Loucy (cell line): ENCODE results near the gene NUAK2.

Source experiments
- H2AFZ ChIP-seq: fragments of 200-600 bp; sonication (generic); 2 replicates; pipeline ENCODE4 v1.6.0; 2016; ENCODE audit warnings: antibody characterized with exemption, mild to moderate bottlenecking, low read length, moderate library complexity
- H3F3A ChIP-seq: fragments of 200-600 bp; 2 replicates; pipeline ENCODE4 v1.6.0; 2016; ENCODE audit warnings: antibody characterized with exemption, low read depth, mild to moderate bottlenecking
- H3K27me3 ChIP-seq: fragments of 200-600 bp; sonication (generic); 2 replicates; pipeline ENCODE4 v1.6.1; 2014; ENCODE audit warnings: low read length, mild to moderate bottlenecking; ENCODE audit not compliant: insufficient read depth, poor library complexity, severe bottlenecking
- H3K36me3 ChIP-seq: fragments of 200-600 bp; sonication (generic); 2 replicates; pipeline ENCODE4 v1.6.1; 2016; ENCODE audit warnings: low read length; ENCODE audit not compliant: insufficient read depth
- H3K4me1 ChIP-seq: fragments of 200-600 bp; sonication (generic); 2 replicates; pipeline ENCODE4 v1.5.1; 2014; ENCODE audit warnings: low read length, mild to moderate bottlenecking; ENCODE audit not compliant: insufficient read depth, poor library complexity, severe bottlenecking
- H3K4me2 ChIP-seq: fragments of 200-600 bp; sonication (generic); 2 replicates; pipeline ENCODE4 v1.6.0; 2014; ENCODE audit warnings: antibody characterized with exemption, low read length, low read depth, mild to moderate bottlenecking; ENCODE audit not compliant: poor library complexity, severe bottlenecking
- H3K4me3 ChIP-seq: fragments of 200-600 bp; sonication (generic); 2 replicates; pipeline ENCODE4 v1.5.1; 2014; ENCODE audit warnings: low read length, mild to moderate bottlenecking, mixed read lengths; ENCODE audit not compliant: poor library complexity, severe bottlenecking
- H3K79me2 ChIP-seq: fragments of 200-600 bp; sonication (generic); 2 replicates; pipeline ENCODE4 v1.6.1; 2014; ENCODE audit warnings: low read length; ENCODE audit not compliant: insufficient read depth
- H3K9ac ChIP-seq: fragments of 200-600 bp; sonication (generic); 2 replicates; pipeline ENCODE4 v1.6.0; 2014; ENCODE audit warnings: mild to moderate bottlenecking, low read depth, low read length, moderate library complexity; ENCODE audit not compliant: poor library complexity, severe bottlenecking
- H3K9me2 ChIP-seq: fragments of 200-600 bp; sonication (generic); replicated peaks from 2 replicates; pipeline ENCODE4 v1.6.1; 2016; ENCODE audit warnings: low read depth, low read length, mixed read lengths
- H3K9me3 ChIP-seq: fragments of 200-600 bp; sonication (generic); 2 replicates; pipeline ENCODE4 v1.6.1; 2014; ENCODE audit warnings: mild to moderate bottlenecking, antibody characterized with exemption, low read length, low read depth; ENCODE audit not compliant: insufficient read depth
- H4K20me1 ChIP-seq: fragments of 200-600 bp; sonication (generic); 2 replicates; pipeline ENCODE4 v1.6.0; 2014; ENCODE audit warnings: antibody characterized with exemption, low read length, mild to moderate bottlenecking; ENCODE audit not compliant: insufficient read depth, poor library complexity, severe bottlenecking
- CTCF ChIP-seq: fragments of 200-600 bp; sonication (generic); conservative IDR thresholded peaks from 2 replicates; pipeline ENCODE4 v1.5.1; 2014; ENCODE audit warnings: mild to moderate bottlenecking, antibody characterized with exemption, low read length
- EZH2phosphoT487 ChIP-seq: fragments of 200-600 bp; IDR thresholded peaks from 2 replicates; pipeline ENCODE4 v1.6.1; 2018; ENCODE audit warnings: antibody characterized with exemption, mild to moderate bottlenecking, moderate library complexity, borderline replicate concordance

Gene NUAK2

DNA sequence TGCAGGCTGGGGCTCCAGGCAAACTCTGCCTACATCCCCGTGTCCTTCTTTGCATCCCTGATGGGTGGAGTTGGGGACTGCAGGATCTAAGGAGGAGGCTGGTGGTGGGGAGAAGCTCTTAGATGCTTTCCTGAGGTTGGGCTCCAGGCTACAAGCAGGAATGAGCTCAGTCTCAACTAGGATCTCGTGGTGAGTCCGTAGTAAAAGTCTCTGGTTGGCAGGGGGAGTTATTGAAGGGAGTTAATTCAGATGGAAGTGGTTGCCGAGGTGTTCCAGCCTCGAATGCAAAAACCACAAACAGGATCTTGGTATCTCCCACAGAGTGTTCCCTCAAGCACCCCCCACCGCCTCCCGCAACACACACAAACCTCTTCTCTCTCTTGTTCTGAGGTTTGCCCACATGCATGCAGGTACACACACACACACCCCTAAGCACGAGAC lies 58.8 kb downstream of the NUAK2 start:
- no peak overlapping the region for H3K9ac ChIP-seq
- H2AFZ ChIP-seq = no peak overlapping the region
- peaks cover 39% of the 10 kb centered on the region for H3K4me1 ChIP-seq
- no peaks in the 10 kb centered on the region for H3K27me3 ChIP-seq
- no peaks in the 10 kb centered on the region for H3K79me2 ChIP-seq
- no peaks in the 10 kb centered on the region for H3K9me2 ChIP-seq
- no peaks in the 10 kb centered on the region for H4K20me1 ChIP-seq
- H3F3A ChIP-seq = no peaks in the 10 kb centered on the region
- no peaks in the 10 kb centered on the region for H3K36me3 ChIP-seq
- H3K4me3 ChIP-seq = peak overlapping the region; percentile 26
- peak overlapping the region; percentile 53 for H3K4me2 ChIP-seq
- TF ChIP-seq CTCF (no peak), EZH2phosphoT487 (no peak)
- no peaks in the 10 kb centered on the region for H3K9me3 ChIP-seq

GRCh38 chr1:205261946-205262691 lies 59.4 kb downstream of the NUAK2 start:
- H3K27me3 ChIP-seq = no peaks in the 10 kb centered on the region
- H3K9ac ChIP-seq = no peak overlapping the region
- no peaks in the 10 kb centered on the region for H3K79me2 ChIP-seq
- H3F3A ChIP-seq = no peaks in the 10 kb centered on the region
- H3K4me3 ChIP-seq = peak overlapping the region; percentile 26
- H3K36me3 ChIP-seq = no peaks in the 10 kb centered on the region
- no peaks in the 10 kb centered on the region for H3K9me3 ChIP-seq
- peak overlapping the region; percentile 53 for H3K4me2 ChIP-seq
- no peaks in the 10 kb centered on the region for H3K9me2 ChIP-seq
- no peak overlapping the region for H2AFZ ChIP-seq
- no peaks in the 10 kb centered on the region for H4K20me1 ChIP-seq
- peaks cover 33% of the 10 kb centered on the region for H3K4me1 ChIP-seq
- TF ChIP-seq CTCF (no peak), EZH2phosphoT487 (no peak)

DNA sequence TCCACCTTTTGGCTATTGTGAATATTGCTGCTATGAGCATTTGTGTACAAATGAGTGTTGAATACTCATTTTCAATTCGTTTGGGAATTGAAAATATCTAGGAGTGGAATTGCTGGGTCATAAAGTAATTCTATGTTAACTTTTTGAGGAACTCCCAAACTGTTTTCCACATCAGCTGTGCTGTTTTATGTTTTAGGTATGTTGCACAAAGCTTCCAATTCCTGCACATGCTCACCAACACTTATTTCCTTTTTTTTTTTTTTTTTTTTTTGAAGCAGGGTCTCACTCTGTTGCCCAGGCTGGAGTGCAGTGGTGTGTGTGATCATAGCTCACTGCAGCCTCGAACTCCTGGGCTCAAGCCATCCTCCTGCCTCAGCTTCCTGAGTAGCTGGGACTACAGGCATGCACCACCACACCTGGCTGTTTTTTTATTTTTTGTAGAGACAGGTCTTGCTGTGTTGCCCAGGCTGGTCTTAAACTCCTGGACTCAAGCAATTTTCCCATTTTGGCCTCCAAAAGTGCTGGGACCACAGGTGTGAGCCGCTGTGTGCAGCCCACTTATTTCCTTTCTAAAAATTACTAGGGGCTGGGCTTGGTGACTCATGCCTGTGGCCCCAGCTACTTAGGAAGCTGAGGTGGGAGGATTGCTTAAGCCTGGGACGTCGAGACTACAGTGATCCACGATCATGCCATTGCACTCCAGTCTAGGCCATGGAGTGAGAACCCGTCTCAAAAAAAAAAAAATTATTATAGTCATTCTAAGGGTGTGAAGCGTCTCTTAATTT lies 60.4 kb downstream of the NUAK2 start:
- H3K27me3 ChIP-seq = no peaks in the 10 kb centered on the region
- H3K4me2 ChIP-seq = peak overlapping the region; percentile 53
- H3K4me1 ChIP-seq = peaks cover 25% of the 10 kb centered on the region
- H4K20me1 ChIP-seq = no peaks in the 10 kb centered on the region
- H3K9ac ChIP-seq = no peak overlapping the region
- H3K9me3 ChIP-seq = no peaks in the 10 kb centered on the region
- no peaks in the 10 kb centered on the region for H3K79me2 ChIP-seq
- no peak overlapping the region for H2AFZ ChIP-seq
- no peaks in the 10 kb centered on the region for H3F3A ChIP-seq
- TF ChIP-seq EZH2phosphoT487 (no peak), CTCF (no peak)
- no peaks in the 10 kb centered on the region for H3K9me2 ChIP-seq
- no peak overlapping the region for H3K4me3 ChIP-seq
- no peaks in the 10 kb centered on the region for H3K36me3 ChIP-seq
